Stimulated activated naive CD8-positive, alpha-beta T cell treated with anti-CD3 and anti-CD28 coated beads, Interleukin-15, amount 100 ng/mL, for 72 hours (primary cell): ENCODE data around the gene FGD6.

Experiments
- ATAC-seq: fragments of 150-1000 bp; cut with Tn5 transposase; 2 replicates; pipeline ENCODE4 v1.10.0; 2021; ENCODE audit warnings: mild to moderate bottlenecking, moderate library complexity
- DNase-seq, 2 donors: peaks; one replicate each; pipeline ENCODE4 v3.0.0; 2021 to 2022
- H3K27ac Mint-ChIP-seq, 2 donors: one replicate each; pipeline ENCODE4 v1.8.0; 2022; ENCODE audit warnings: mild to moderate bottlenecking in 2 of 2, mixed read lengths in 2 of 2, moderate library complexity in 2 of 2
- H3K27me3 Mint-ChIP-seq: one replicate; pipeline ENCODE4 v1.8.0; 2022; ENCODE audit warnings: mixed read lengths
- H3K4me1 Mint-ChIP-seq: one replicate; pipeline ENCODE4 v1.8.0; 2022; ENCODE audit warnings: mild to moderate bottlenecking, mixed read lengths
- H3K4me3 Mint-ChIP-seq, 2 donors: one replicate each; pipeline ENCODE4 v1.8.0; 2022; ENCODE audit warnings: mild to moderate bottlenecking in 2 of 2, mixed read lengths in 2 of 2, moderate library complexity in 1 of 2
- H3K9me3 Mint-ChIP-seq, 2 donors: one replicate each; pipeline ENCODE4 v1.8.0; 2022; ENCODE audit warnings: mixed read lengths in 2 of 2

Gene FGD6

GRCh38 chr12:95181103-95181502 is 36.2 kb downstream of the FGD6 start:
- ATAC-seq, result no peak
- Mint-ChIP-seq H3K27me3 (no peaks in the 10 kb centered on the region), H3K4me3 (no peak overlapping the region), H3K27ac (no peak overlapping the region), H3K9me3 (no peaks in the 10 kb centered on the region), H3K4me1 (no peaks in the 10 kb centered on the region)
- DNase-seq, result no peak

GRCh38 chr12:95179011-95179410 is 38.3 kb downstream of the FGD6 start:
- H3K27ac Mint-ChIP-seq, result no peak overlapping the region
- no peak for ATAC-seq
- H3K4me1 Mint-ChIP-seq, result no peaks in the 10 kb centered on the region
- no peak for DNase-seq
- H3K4me3 Mint-ChIP-seq, result no peak overlapping the region
- no peaks in the 10 kb centered on the region for H3K9me3 Mint-ChIP-seq
- no peaks in the 10 kb centered on the region for H3K27me3 Mint-ChIP-seq

DNA sequence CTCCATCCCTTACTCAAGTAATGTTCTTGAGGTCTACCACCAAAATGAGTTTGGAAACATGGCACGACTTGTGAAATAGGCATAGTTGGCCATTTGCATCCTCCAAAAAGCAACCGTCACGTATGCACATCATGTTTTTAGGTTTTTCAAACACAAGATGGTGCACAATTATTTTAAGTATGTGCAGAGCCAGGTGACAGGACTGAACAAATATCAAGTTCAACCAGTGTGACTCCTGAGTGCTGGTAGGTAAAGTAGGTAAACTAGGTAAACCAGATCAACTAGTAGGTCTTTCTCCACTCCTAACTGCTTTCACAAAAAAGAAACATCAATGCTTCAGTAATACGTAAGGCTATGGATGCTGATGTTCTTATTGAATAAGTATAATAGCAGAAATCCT is 39.1 kb downstream of the FGD6 start:
- no peak for DNase-seq
- Mint-ChIP-seq H3K4me3 (no peak overlapping the region), H3K27me3 (no peaks in the 10 kb centered on the region), H3K4me1 (no peaks in the 10 kb centered on the region), H3K9me3 (no peaks in the 10 kb centered on the region), H3K27ac (no peak overlapping the region)
- no peak for ATAC-seq

GRCh38 chr12:95177201-95177768 is 40.0 kb downstream of the FGD6 start:
- H3K27ac Mint-ChIP-seq, result no peak overlapping the region

GRCh38 chr12:95173392-95174251 is 43.6 kb downstream of the FGD6 start:
- Mint-ChIP-seq H3K4me3 (no peak overlapping the region), H3K27ac (no peak overlapping the region), H3K4me1 (no peaks in the 10 kb centered on the region), H3K9me3 (no peaks in the 10 kb centered on the region), H3K27me3 (no peaks in the 10 kb centered on the region)
- DNase-seq (no peak), ATAC-seq (no peak)

More at GRCh38 chr12:95177201-95177768, 40.0 kb downstream of the FGD6 start:
- no peak for ATAC-seq
- no peak for DNase-seq
- Mint-ChIP-seq H3K27me3 (no peaks in the 10 kb centered on the region), H3K9me3 (no peaks in the 10 kb centered on the region), H3K4me3 (no peak overlapping the region), H3K4me1 (no peaks in the 10 kb centered on the region)

- no peak overlapping the region for H3K4me3 Mint-ChIP-seq
- no peaks in the 10 kb centered on the region for H3K4me1 Mint-ChIP-seq
- no peaks in the 10 kb centered on the region for H3K9me3 Mint-ChIP-seq
- peak overlapping the region in 1 of 2 donors; percentile 36 for H3K27ac Mint-ChIP-seq
- DNase-seq (no peak), ATAC-seq (no peak)
- H3K27me3 Mint-ChIP-seq, result no peaks in the 10 kb centered on the region
Measured at GRCh38 chr12:95169368-95169767, 47.9 kb downstream of the FGD6 start.

DNA sequence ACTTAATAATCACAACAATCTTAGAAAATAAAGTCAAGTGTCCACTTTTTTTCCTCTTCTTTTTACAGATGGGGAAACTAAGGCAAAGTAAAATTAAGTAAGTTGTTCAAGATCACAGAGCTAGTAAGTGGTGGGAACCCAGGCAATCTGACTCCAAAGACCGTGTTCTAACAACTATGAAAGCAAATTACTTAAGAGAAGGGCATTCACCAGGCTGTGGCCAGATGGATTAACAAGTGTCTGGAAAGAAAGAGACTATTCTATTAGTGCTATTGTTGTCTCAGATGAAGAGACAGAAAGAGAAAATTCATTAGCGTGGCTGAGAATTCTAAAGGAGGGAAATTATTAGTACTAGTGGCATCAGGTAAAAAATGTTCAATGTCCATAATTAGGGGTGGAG is 48.5 kb downstream of the FGD6 start:
- Mint-ChIP-seq H3K9me3 (no peaks in the 10 kb centered on the region), H3K27ac (no peak overlapping the region), H3K4me3 (no peak overlapping the region), H3K4me1 (no peaks in the 10 kb centered on the region), H3K27me3 (no peaks in the 10 kb centered on the region)
- no peak for ATAC-seq
- no peak for DNase-seq

GRCh38 chr12:95164656-95165055 is 52.6 kb downstream of the FGD6 start:
- DNase-seq, result no peak
- Mint-ChIP-seq H3K27ac (no peak overlapping the region), H3K4me1 (no peaks in the 10 kb centered on the region), H3K27me3 (no peaks in the 10 kb centered on the region), H3K4me3 (no peak overlapping the region), H3K9me3 (no peaks in the 10 kb centered on the region)
- ATAC-seq, result no peak

DNA sequence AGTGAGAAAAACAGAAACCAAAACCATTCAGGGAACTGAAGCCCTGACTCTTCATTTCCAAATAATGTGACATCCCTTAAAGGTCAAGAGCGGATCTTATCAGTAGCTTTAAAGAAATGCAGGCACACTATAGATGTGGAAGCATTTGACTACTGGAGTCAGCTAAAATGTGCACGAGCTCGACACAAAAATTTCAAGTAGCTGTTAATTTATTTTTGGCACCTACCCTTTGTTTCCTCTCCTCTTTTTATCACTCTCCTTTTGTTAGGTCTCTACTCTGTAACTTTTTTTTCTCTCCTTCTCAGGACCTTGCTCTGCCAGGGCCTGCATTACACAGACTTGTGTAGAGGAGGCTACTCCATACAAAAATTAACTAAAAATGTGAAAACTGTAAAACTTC is 58.3 kb downstream of the FGD6 start:
- ATAC-seq, result no peak
- Mint-ChIP-seq H3K27ac (no peak overlapping the region), H3K9me3 (peaks cover 0 to 11% of the 10 kb centered on the region in 2 donors), H3K27me3 (no peaks in the 10 kb centered on the region), H3K4me1 (no peaks in the 10 kb centered on the region), H3K4me3 (no peak overlapping the region)
- no peak for DNase-seq

DNA sequence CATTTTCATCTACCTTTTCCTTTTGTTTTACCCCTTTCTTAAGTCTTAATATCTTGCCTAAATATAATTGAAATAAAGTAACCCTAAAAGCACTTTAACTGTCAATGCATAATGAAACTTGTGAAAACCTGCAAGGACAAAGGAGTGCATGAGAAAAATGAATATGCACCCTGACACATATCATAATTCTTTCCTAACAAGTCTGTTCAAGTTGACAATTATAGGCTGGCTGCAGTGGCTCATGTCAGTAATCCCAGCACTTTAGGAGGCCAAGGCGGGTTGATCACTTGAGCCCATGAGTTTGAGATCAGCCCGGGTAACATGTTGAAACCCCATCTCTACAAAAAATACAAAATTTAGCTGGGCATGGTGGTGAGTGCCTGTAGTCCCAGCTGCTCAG is 65.4 kb downstream of the FGD6 start:
- H3K4me1 Mint-ChIP-seq, result no peaks in the 10 kb centered on the region
- no peak overlapping the region for H3K4me3 Mint-ChIP-seq
- H3K9me3 Mint-ChIP-seq, result peaks cover 0 to 8% of the 10 kb centered on the region in 2 donors
- no peak for ATAC-seq
- H3K27me3 Mint-ChIP-seq, result no peaks in the 10 kb centered on the region
- H3K27ac Mint-ChIP-seq, result no peak overlapping the region
- DNase-seq, result no peak

DNA sequence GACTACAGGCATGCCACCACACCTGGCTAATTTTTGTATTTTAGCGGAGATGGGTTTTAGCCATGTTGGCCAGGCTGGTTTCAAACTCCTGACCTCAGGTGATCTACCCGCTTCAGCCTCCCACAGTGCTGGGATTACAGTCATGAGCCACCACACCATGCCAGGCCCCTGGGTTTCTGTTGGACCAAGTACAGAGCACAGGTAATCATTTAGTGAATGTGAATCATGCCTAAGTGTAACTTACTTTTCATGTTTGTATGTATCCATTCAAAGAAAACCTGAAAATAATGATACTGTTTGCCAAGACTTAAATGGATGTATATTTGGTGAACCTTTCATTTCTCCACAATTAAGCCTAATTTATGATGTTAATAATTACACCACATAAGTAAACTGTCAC is 65.9 kb downstream of the FGD6 start:
- no peak for ATAC-seq
- no peak overlapping the region for H3K4me3 Mint-ChIP-seq
- no peaks in the 10 kb centered on the region for H3K27me3 Mint-ChIP-seq
- H3K4me1 Mint-ChIP-seq, result no peaks in the 10 kb centered on the region
- H3K9me3 Mint-ChIP-seq, result peaks cover 0 to 3% of the 10 kb centered on the region in 2 donors
- no peak for DNase-seq
- no peak overlapping the region for H3K27ac Mint-ChIP-seq

GRCh38 chr12:95150501-95150900 is 66.8 kb downstream of the FGD6 start:
- H3K9me3 Mint-ChIP-seq, result no peaks in the 10 kb centered on the region
- DNase-seq, result no peak
- ATAC-seq, result no peak
- H3K4me1 Mint-ChIP-seq, result no peaks in the 10 kb centered on the region
- H3K27ac Mint-ChIP-seq, result no peak overlapping the region
- no peaks in the 10 kb centered on the region for H3K27me3 Mint-ChIP-seq
- no peak overlapping the region for H3K4me3 Mint-ChIP-seq

GRCh38 chr12:95147866-95148265 is 69.4 kb downstream of the FGD6 start:
- Mint-ChIP-seq H3K4me3 (no peak overlapping the region), H3K4me1 (no peaks in the 10 kb centered on the region), H3K27ac (no peak overlapping the region), H3K27me3 (no peaks in the 10 kb centered on the region), H3K9me3 (no peaks in the 10 kb centered on the region)
- ATAC-seq, result no peak
- DNase-seq, result no peak

DNA sequence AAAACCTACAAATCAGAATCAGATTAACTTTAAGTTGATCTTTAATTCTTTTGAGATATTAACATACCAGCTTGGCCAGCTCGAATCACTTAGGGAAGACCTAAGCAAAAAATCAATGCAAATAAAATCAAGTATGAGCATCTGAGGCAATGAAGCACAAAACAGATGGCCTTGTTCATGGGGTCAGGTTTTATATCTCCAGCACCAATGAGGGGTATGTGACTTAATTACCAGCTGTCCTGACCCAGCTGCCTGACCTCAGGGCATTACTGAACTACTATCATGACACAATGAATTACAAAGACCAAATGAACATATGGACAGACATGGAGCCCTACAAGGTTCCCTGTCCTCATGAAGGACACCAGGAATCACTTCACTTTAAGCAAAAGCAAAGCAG is 70.5 kb downstream of the FGD6 start:
- DNase-seq (no peak), ATAC-seq (no peak)
- H3K27me3 Mint-ChIP-seq, result no peaks in the 10 kb centered on the region
- no peaks in the 10 kb centered on the region for H3K9me3 Mint-ChIP-seq
- no peaks in the 10 kb centered on the region for H3K4me1 Mint-ChIP-seq
- H3K4me3 Mint-ChIP-seq, result no peak overlapping the region
- no peak overlapping the region for H3K27ac Mint-ChIP-seq

- Mint-ChIP-seq H3K9me3 (no peaks in the 10 kb centered on the region), H3K27me3 (no peaks in the 10 kb centered on the region), H3K4me1 (no peaks in the 10 kb centered on the region), H3K4me3 (no peak overlapping the region), H3K27ac (no peak overlapping the region)
- ATAC-seq (no peak), DNase-seq (no peak)
Measured at GRCh38 chr12:95143621-95144205, 73.6 kb downstream of the FGD6 start.

GRCh38 chr12:95142431-95143151 is 74.7 kb downstream of the FGD6 start:
- Mint-ChIP-seq H3K27ac (peak overlapping the region in 1 of 2 donors; percentile 6), H3K9me3 (no peaks in the 10 kb centered on the region), H3K27me3 (no peaks in the 10 kb centered on the region)

More at GRCh38 chr12:95142431-95143151, 74.7 kb downstream of the FGD6 start:
- DNase-seq (no peak), ATAC-seq (no peak)
- H3K4me1 Mint-ChIP-seq, result no peaks in the 10 kb centered on the region
- H3K4me3 Mint-ChIP-seq, result no peak overlapping the region
